ENCODE data around the gene MMP14. TPM values are rescaled to one million over a fixed set of nuclear protein-coding genes. Genes with fewer than 3 reads are reported as not detected.

Gene MMP14
- total and polyA plus RNA-seq, 2 of the 13 experiments (the other 11 are each of a cell fraction or from before 2014, with no cell fraction given), result 5.2 to 9.8 TPM

GRCh38 chr14:22870811-22871223, 34.4 kb downstream of the MMP14 start (continued):
- no peak for TF ChIP-seq STAG1 (CRISPR knock-in tag; IDR thresholded peaks at IDR 0.05)
- TF ChIP-seq ZNF281 (CRISPR knock-in tag; IDR thresholded peaks at IDR 0.05; ENCODE audit: borderline replicate concordance), result no peak
- no peak for TF ChIP-seq ZSCAN25 (CRISPR knock-in tag; IDR thresholded peaks at IDR 0.05)
- TF ChIP-seq CEBPG (CRISPR knock-in tag; IDR thresholded peaks at IDR 0.05), result peak; percentile 58; the same call in 1 of the 2 replicates
- TF ChIP-seq RBFOX2 (IDR thresholded peaks at IDR 0.05; ENCODE audit: low read depth, low read length), result no peak
- no peak for TF ChIP-seq SP5 (CRISPR knock-in tag; IDR thresholded peaks at IDR 0.05; ENCODE audit: borderline replicate concordance, low read depth)
- peak; percentile 88; the same call in 1 of the 2 replicates for TF ChIP-seq MBD4 (IDR thresholded peaks at IDR 0.05; ENCODE audit: borderline replicate concordance, low read length)
- no peak for TF ChIP-seq YY1 (IDR thresholded peaks at IDR 0.05; ENCODE audit: insufficient read depth, insufficient replicate concordance, low read depth, low read length)
- TF ChIP-seq TBX3 (IDR thresholded peaks at IDR 0.05; ENCODE audit: borderline replicate concordance), result no peak
- TF ChIP-seq ZHX1 (CRISPR knock-in tag; IDR thresholded peaks at IDR 0.05; ENCODE audit: low read depth), result no peak
- no peak for TF ChIP-seq KLF15 (CRISPR knock-in tag; IDR thresholded peaks at IDR 0.05; ENCODE audit: borderline replicate concordance)
- peak; percentile 44; the same call in 1 of the 2 replicates for TF ChIP-seq SRF (IDR thresholded peaks at IDR 0.05; ENCODE audit: low read depth, low read length)
- TF ChIP-seq ZNF235 (CRISPR knock-in tag; IDR thresholded peaks at IDR 0.05; ENCODE audit: borderline replicate concordance), result no peak
- TF ChIP-seq ZNF713 (CRISPR knock-in tag; IDR thresholded peaks at IDR 0.05), result no peak
- TF ChIP-seq AGO2 (optimal IDR thresholded peaks at IDR 0.05; ENCODE audit: low read depth, low read length), result no peak
- TF ChIP-seq ZNF749 (CRISPR knock-in tag; IDR thresholded peaks at IDR 0.05; ENCODE audit: borderline replicate concordance), result peak; percentile 24; the same call in 1 of the 2 replicates
- TF ChIP-seq GTF2F1 (IDR thresholded peaks at IDR 0.05; ENCODE audit: low read length), result no peak
- TF ChIP-seq HOXA9 (CRISPR knock-in tag; IDR thresholded peaks at IDR 0.05; ENCODE audit: borderline replicate concordance), result 0 out of 2 replicates have a peak, but pooled peaks have one; percentile 21
- TF ChIP-seq ZNF569 (CRISPR knock-in tag; IDR thresholded peaks at IDR 0.05; ENCODE audit: borderline replicate concordance), result no peak
- no peak for TF ChIP-seq ZBTB42 (CRISPR knock-in tag; IDR thresholded peaks at IDR 0.05)
- no peak for TF ChIP-seq ZNF670 (CRISPR knock-in tag; IDR thresholded peaks at IDR 0.05; ENCODE audit: borderline replicate concordance)
- TF ChIP-seq ZNF44 (CRISPR knock-in tag; IDR thresholded peaks at IDR 0.05), result no peak
- TF ChIP-seq ZNF570 (CRISPR knock-in tag; IDR thresholded peaks at IDR 0.05; ENCODE audit: borderline replicate concordance), result no peak
- TF ChIP-seq E2F5 (CRISPR knock-in tag; conservative IDR thresholded peaks at IDR 0.05), result no peak
- no peak for TF ChIP-seq ZFP36L1 (CRISPR knock-in tag; IDR thresholded peaks at IDR 0.05)
